Measurements from ENCODE around the gene PANX3.

- TF ChIP-seq CTCF (IDR thresholded peaks at IDR 0.05): no peak
- TF ChIP-seq ZFX (IDR thresholded peaks at IDR 0.05; ENCODE audit: borderline replicate concordance): no peak
These were observed 47.3 kb downstream of the PANX3 start for GRCh38 chr11:124658501-124658900.

All from 22Rv1 (cell line).